OCI-LY7 (cell line): ENCODE data around the gene EVX2. TPM values are rescaled to one million over a fixed set of nuclear protein-coding genes. Genes with fewer than 3 reads are reported as not detected.

Experiments used
- BruUV-seq: library from RNA; stranded (reverse); fragments of 400-500 nt; replicated peaks from 2 replicates; lab custom pipeline; 2021; lab: Mats Ljungman, UMichigan
- CTCF ChIA-PET: fragments of 300-600 bp; sonication (Branson Sonifier 250); formaldehyde crosslinking; loops from one replicate; lab custom pipeline; 2022; ENCODE audit warnings: antibody characterized with exemption; ENCODE audit not compliant: unreplicated experiment; lab: Charles Lee
- POLR2A ChIA-PET: fragments of 300-600 bp; sonication (Branson Sonifier 250); formaldehyde crosslinking; loops from one replicate; lab custom pipeline; 2022; ENCODE audit warnings: antibody characterized with exemption; lab: Charles Lee
- DNase-seq: peaks from one replicate; pipeline ENCODE4 v3.0.0-alpha.2; 2015; ENCODE audit warnings: low spot score
- H2AFZ ChIP-seq: fragments of 200-600 bp; sonication (generic), shearing (Covaris generic); 2 replicates; pipeline ENCODE4 v1.6.1; 2014; ENCODE audit warnings: mild to moderate bottlenecking, antibody characterized with exemption, low read length, moderate library complexity
- H3K27ac ChIP-seq: fragments of 200-600 bp; sonication (generic); 2 replicates; pipeline ENCODE4 v1.5.1; 2014; ENCODE audit warnings: mixed run types, low read depth, mild to moderate bottlenecking, moderate library complexity, low read length, inconsistent platforms; ENCODE audit not compliant: poor library complexity, severe bottlenecking
- H3K36me3 ChIP-seq: fragments of 200-600 bp; sonication (generic); 2 replicates; pipeline ENCODE4 v1.6.1; 2014; ENCODE audit warnings: mild to moderate bottlenecking, antibody characterized with exemption, low read length, moderate library complexity, mixed read lengths; ENCODE audit not compliant: insufficient read depth
- H3K4me1 ChIP-seq: fragments of 200-600 bp; sonication (generic); 2 replicates; pipeline ENCODE4 v1.5.1; 2014; ENCODE audit warnings: mild to moderate bottlenecking, low read length; ENCODE audit not compliant: insufficient read depth, poor library complexity, severe bottlenecking
- H3K4me2 ChIP-seq: fragments of 200-600 bp; sonication (generic); 2 replicates; pipeline ENCODE4 v1.6.1; 2014; ENCODE audit warnings: mild to moderate bottlenecking, low read length
- H3K4me3 ChIP-seq: fragments of 200-600 bp; sonication (generic); 2 replicates; pipeline ENCODE4 v1.5.1; 2014; ENCODE audit warnings: mild to moderate bottlenecking, low read depth, low read length; ENCODE audit not compliant: poor library complexity, severe bottlenecking
- H3K79me2 ChIP-seq: fragments of 200-600 bp; sonication (generic); 2 replicates; pipeline ENCODE4 v1.6.1; 2016; ENCODE audit warnings: low read depth, mild to moderate bottlenecking, low read length, moderate library complexity, mixed read lengths; ENCODE audit not compliant: insufficient read depth
- H3K9me2 ChIP-seq: fragments of 200-600 bp; sonication (generic); 2 replicates; pipeline ENCODE4 v1.6.1; 2016; ENCODE audit warnings: mild to moderate bottlenecking, low read length, mixed read lengths; ENCODE audit not compliant: insufficient read depth
- H3K9me3 ChIP-seq: fragments of 200-600 bp; sonication (generic); 2 replicates; pipeline ENCODE4 v1.6.1; 2014; ENCODE audit warnings: mild to moderate bottlenecking, mixed run types, low read length, mixed read lengths
- H4K20me1 ChIP-seq: fragments of 200-600 bp; sonication (generic); 2 replicates; pipeline ENCODE4 v1.6.1; 2014; ENCODE audit warnings: mild to moderate bottlenecking, antibody characterized with exemption, low read length, moderate library complexity, mixed read lengths; ENCODE audit not compliant: insufficient read depth
- EZH2phosphoT487 ChIP-seq: fragments of 200-600 bp; sonication (generic); IDR thresholded peaks from 2 replicates; pipeline ENCODE4 v1.6.1; 2018; ENCODE audit warnings: low read depth, borderline replicate concordance, mild to moderate bottlenecking, mixed run types, antibody characterized with exemption, low read length, moderate library complexity, mixed read lengths
- intact Hi-C: fragments of 100-400 bp; cut with micrococcal nuclease; formaldehyde crosslinking; loops from one replicate; pipeline ENCODE4 v1.10.0; 2022; ENCODE audit not compliant: unreplicated experiment
- total RNA-seq, 2 experiments: library from RNA; depleted of rRNA in 1 of 2; stranded (reverse); fragments of >200 nt in 1 of 2; shearing (Covaris generic) in 1 of 2; gene quantifications; 2 replicates each; pipeline ENCODE4 v1.2.3, GENCODE V29; 2014 to 2022
- TF ChIP-seq, protein P1 (sequence below): fragments of 200-600 bp; sonication (generic); conservative IDR thresholded peaks from 2 replicates; pipeline ENCODE4 v1.5.1; 2014; ENCODE audit warnings: mild to moderate bottlenecking, antibody characterized with exemption, low read length, moderate library complexity, mixed read lengths

Gene EVX2
- total RNA-seq, 2 experiments from 2014 or later: not detected

DNA sequence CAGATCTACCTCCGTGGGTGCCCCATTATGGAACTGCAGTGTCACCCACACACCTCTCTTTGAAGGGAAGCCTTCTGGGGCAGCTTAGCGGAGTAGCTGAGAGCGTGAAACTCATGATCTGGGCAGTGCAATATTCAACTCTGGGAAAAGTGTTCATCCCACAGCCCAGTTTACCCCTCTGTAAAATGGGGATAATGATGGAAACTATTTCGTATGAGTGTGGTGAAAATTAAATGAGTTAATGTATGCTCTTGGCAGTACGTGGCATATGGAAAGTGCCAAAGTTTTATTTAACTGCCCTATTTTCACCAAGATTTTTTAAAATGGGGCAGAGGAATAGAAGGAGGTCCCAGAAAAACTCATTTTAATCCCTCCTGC lies 11.5 kb downstream of the EVX2 start:
- H3K4me1 ChIP-seq: no peaks in the 10 kb centered on the region
- no peak for DNase-seq
- H3K4me3 ChIP-seq: no peak overlapping the region
- no peaks in the 10 kb centered on the region for H4K20me1 ChIP-seq
- CTCF ChIA-PET: interaction anchor here (0.5 kb wide), 1 partner anchor 651 kb away, joined by 3 read pairs; no protein-coding TSS in a partner anchor
- intact Hi-C loops: no loop called here
- no peak overlapping the region for H3K4me2 ChIP-seq
- no peaks in the 10 kb centered on the region for H3K79me2 ChIP-seq
- no TSS peak for BruUV-seq
- H3K9me3 ChIP-seq: no peaks in the 10 kb centered on the region
- no peak overlapping the region for H3K27ac ChIP-seq
- H2AFZ ChIP-seq: no peak overlapping the region
- no peak for TF ChIP-seq EZH2phosphoT487
- TF ChIP-seq, protein P1, sequence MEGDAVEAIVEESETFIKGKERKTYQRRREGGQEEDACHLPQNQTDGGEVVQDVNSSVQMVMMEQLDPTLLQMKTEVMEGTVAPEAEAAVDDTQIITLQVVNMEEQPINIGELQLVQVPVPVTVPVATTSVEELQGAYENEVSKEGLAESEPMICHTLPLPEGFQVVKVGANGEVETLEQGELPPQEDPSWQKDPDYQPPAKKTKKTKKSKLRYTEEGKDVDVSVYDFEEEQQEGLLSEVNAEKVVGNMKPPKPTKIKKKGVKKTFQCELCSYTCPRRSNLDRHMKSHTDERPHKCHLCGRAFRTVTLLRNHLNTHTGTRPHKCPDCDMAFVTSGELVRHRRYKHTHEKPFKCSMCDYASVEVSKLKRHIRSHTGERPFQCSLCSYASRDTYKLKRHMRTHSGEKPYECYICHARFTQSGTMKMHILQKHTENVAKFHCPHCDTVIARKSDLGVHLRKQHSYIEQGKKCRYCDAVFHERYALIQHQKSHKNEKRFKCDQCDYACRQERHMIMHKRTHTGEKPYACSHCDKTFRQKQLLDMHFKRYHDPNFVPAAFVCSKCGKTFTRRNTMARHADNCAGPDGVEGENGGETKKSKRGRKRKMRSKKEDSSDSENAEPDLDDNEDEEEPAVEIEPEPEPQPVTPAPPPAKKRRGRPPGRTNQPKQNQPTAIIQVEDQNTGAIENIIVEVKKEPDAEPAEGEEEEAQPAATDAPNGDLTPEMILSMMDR: no peak
- no peaks in the 10 kb centered on the region for H3K36me3 ChIP-seq
- POLR2A ChIA-PET: no interaction called here
- H3K9me2 ChIP-seq: no peaks in the 10 kb centered on the region

DNA sequence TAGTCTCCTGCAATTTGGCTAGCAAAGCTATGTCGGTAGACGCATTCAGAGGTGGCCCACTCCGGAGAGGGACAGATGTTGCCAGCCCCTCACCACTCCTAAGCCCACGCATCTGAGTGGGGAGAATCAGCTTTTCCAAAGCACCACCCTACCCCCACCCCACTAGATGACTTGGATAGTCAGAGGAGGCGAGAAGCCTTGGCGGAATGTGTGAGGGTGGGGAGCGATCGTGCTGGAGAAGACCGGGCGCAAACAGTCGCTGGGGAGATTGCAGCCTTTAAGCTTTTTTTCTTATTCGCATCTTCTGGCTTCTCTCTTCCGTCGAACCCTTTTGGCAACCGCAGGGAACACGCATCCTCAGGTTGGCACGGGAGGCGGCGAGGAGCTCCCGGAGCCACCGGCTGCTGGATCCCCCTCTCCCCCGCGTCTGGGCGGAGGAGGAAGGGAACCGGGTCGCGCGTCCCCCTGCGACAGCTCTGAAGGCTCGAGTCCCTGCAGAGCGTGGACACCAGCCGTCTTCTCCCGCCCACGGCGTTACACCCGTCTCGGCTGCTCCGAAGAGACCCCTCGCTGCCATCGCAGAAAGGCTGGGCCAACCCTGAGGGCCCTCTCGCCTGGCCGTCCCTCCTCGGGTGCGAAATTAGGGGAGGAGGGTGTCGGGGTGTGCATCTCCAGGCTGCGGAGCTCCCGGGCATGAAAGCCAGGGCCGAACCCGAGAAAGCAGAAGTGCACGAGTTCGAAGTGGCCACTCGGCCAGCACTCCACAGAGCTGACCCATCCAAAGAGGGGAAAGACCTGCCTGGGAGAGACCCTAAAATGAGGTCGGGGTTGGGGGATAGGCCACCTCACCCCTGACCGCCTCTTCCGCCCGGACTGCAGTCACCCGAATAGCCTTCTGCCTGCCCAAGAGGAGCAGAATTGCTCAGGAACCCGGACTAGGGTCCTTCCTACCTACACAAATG lies 12.2 kb downstream of the EVX2 start:
- Histone ChIP-seq H3K9me2 (no peaks in the 10 kb centered on the region), H3K27ac (no peak overlapping the region), H3K4me3 (no peak overlapping the region), H3K4me1 (no peaks in the 10 kb centered on the region), H3K36me3 (no peaks in the 10 kb centered on the region), H3K79me2 (no peaks in the 10 kb centered on the region), H4K20me1 (no peaks in the 10 kb centered on the region), H3K9me3 (no peaks in the 10 kb centered on the region), H3K4me2 (no peak overlapping the region), H2AFZ (no peak overlapping the region)
- no peak for DNase-seq
- no TSS peak for BruUV-seq
- ChIA-PET POLR2A (no interaction called here), CTCF (interaction anchor here (0.5 kb wide), 1 partner anchor 650 kb away, joined by 3 read pairs; no protein-coding TSS in a partner anchor)
- TF ChIP-seq EZH2phosphoT487: no peak
- TF ChIP-seq, protein P1: no peak
- intact Hi-C loops: no loop called here

DNA sequence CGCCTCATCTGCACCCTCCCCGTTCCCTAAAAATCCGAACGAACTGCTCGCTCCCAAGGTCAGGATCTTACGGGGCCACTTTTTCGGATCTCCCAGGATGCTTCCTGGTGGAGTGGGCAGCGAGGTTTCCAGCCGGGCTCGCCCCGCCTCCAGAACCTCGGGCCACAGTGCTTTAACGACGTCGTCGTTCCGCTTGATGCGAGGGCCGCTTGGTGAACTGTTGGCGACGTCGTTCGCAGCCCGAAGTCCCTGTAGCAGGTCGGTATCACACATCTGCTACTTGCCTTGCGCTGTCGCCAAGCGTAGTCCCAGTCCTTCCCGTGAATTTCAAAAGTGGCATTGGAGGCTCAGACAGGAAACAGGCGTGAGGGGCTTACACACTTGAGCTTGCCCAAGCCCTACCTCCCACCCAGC lies 15.3 kb downstream of the EVX2 start:
- Histone ChIP-seq H2AFZ (no peak overlapping the region), H3K4me2 (no peak overlapping the region), H3K36me3 (no peaks in the 10 kb centered on the region), H3K9me3 (no peaks in the 10 kb centered on the region), H3K79me2 (no peaks in the 10 kb centered on the region), H3K4me3 (no peak overlapping the region), H4K20me1 (no peaks in the 10 kb centered on the region), H3K27ac (no peak overlapping the region), H3K4me1 (no peaks in the 10 kb centered on the region), H3K9me2 (no peaks in the 10 kb centered on the region)
- DNase-seq: no peak
- intact Hi-C loops: no loop called here
- no TSS peak for BruUV-seq
- POLR2A ChIA-PET: no interaction called here
- no peak for TF ChIP-seq EZH2phosphoT487
- TF ChIP-seq, protein P1: no peak
- CTCF ChIA-PET: no interaction called here
